HG03025 (cell line): ENCODE data around the gene AGBL3.
"Not testable (repeated sequence)": the region's sequence is repeated elsewhere in the genome, so short reads cannot be mapped to it uniquely, and the experiment has no call there.

Experiments
- ATAC-seq: cut with Tn5 transposase; IDR thresholded peaks from one replicate; pipeline ENCODE4 v1.9.1; 2021; ENCODE audit warnings: mild to moderate bottlenecking, moderate library complexity; ENCODE audit not compliant: unreplicated experiment, low FRiP score

The AGBL3 gene

DNA sequence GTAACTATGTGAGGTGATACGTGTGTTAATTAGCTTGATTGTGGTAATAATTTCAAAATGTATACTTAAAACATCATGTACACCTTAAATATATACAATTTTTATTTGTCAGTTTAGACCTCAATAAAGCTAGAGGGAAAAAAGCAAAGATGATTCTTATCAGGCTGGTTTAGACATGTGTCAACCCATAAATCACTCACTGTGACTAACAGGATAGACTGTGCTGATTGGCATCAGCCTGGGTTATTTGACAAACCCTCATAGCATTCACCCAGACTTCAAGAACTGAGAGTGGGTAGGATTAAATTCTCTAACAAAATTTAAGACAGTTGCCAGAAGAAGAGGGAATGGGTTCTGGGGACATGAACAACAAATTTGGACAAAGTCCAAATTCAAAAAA is 87.8 kb downstream of the AGBL3 start:
- no peak for ATAC-seq

DNA sequence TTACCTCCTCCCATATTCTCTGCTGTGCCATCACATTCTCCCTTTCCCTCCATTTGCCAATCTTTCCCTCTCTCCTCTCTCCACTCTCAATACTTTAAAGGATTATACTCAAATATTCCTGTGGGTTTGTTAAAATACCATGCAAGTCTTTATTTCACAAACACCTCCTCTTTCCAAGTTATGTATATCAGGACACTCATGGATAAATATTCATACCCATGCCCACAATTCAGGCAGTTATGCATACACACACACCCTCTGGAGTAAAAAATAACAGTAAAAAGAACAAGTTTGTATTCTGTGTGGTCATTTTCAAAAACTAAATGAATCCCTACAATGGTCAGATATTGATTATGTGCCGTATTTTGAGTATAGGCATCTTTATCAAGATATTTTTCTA is 88.2 kb downstream of the AGBL3 start:
- no peak for ATAC-seq

DNA sequence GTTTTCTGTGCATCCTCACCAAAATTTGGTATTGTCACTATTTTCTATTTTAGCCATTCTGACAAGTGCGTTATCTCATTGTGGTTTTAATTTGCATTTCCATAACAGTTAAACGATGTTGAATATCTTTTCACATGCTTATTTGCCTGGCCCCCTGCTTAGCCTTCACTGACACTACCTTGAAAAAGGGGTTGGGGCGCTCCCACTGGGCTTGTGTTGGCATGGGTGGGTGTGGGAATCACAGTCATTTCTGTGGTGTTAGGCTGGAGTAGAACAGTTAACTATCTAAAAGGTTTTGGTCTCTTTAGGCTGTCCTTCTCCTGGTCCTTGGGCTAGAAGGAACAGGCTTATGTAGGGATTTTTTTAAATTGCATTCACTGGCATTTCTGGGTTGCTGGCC is 89.4 kb downstream of the AGBL3 start:
- ATAC-seq, result no peak

DNA sequence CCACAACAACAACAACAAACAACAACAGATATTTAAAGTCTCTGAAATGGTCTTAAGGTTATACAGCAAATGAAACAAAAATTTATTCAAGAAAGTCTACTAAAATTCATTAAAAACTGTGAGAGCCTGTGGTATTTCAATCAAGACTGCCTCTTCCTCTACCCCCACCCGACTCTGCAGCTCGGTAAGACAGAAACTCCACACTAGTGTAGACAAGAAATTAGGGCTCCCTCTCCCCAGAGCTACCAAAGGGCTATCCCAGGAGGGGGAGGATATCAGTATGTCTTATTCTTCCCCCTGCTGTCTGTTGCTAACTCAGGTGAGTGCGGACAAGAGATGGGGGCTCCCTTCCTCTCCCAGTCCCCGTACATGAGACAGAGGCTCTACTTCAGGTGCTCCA is 90.6 kb downstream of the AGBL3 start:
- no peak for ATAC-seq

DNA sequence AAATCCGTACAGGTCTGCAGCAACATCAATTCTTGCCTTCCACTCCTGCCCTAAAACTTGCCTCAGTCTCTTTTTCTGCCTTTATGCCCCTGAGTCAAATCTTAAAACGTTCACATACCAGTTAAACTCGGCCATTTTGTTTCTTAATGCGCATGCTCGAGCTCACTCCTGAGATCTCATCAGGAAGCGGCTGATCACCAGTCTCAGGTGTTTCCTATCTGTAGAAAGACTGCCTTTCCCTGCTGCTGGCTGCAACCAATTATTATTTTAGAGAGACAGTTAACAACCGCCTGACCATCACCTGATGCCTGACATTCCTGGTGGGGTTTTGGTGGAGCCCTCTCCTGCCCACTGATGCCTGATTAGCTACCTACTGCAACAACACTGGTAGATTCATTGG is 91.3 kb downstream of the AGBL3 start:
- no peak for ATAC-seq

DNA sequence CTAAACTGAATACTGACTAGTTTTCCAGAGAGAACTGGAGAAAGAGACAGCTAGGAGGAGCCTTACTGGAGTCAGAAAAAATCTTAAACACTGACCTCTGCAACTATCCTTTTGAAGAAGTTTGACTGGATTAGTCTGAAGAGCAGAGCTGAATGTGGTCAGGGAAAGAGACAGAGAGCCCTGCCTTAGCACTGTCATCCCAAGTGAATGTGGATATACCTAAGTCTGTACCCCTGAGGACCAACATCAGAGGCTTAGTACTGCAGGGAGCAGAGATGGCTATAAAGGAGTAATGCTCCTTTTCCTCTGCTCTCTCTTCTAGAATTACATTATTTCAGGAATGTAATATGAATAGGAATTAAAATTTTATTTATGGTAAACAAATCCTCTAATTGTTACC is 91.7 kb downstream of the AGBL3 start:
- no peak for ATAC-seq

DNA sequence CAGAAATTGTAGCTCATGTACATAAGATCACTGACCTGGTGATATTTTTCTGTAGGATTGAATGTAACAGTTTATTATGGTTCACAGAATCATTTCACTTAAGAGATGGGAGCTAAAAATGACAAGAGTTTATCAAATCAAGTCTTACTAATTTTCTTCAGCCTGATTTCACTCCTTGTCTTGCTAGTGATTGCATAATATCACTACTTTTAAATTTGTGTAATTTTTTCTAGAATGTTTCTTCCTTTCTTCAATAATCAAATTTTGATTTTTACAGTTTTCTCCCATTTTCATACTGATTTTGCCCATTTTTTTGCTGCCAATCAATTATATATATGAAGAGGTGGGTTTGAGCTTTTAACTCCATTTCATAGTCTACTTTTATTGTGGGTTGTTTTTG is 92.8 kb downstream of the AGBL3 start:
- no peak for ATAC-seq

DNA sequence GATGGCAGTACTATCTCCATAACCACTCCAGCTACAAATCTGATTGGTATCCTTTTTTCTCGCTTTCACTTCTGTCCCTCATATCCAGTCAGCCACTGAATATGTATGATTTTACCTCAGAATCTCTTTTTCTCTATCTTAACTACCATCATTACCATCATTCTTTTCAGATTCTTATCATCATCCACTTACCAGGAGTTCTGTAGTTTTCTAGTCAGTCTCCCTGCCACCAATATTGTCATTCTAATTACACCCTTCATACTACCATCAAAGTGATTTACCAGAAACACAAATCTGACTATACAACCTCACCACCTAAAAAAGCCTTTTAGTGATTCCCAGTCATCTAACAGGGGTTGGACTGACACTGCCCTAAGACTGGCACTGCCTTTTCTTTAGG is 96.7 kb downstream of the AGBL3 start:
- no peak for ATAC-seq

DNA sequence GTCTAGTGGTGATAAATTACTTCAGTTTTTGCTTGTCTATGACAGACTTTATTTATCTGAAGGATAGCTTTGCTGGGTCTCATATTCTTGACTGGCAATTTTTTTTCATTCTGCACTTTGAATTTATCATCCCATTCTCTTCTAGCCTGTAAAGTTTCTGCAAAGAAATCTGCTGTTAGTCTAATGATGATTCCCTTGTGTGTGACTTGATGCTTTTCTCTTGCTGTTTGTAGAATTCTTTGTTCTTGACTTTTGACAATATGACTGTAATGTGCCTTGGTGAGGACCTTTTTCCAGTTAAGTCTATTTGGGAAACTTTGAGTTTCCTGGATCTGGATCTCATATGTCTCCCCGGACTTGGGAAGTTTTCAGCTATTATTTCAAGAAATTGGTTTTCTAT is 102.3 kb downstream of the AGBL3 start:
- ATAC-seq, result no peak

DNA sequence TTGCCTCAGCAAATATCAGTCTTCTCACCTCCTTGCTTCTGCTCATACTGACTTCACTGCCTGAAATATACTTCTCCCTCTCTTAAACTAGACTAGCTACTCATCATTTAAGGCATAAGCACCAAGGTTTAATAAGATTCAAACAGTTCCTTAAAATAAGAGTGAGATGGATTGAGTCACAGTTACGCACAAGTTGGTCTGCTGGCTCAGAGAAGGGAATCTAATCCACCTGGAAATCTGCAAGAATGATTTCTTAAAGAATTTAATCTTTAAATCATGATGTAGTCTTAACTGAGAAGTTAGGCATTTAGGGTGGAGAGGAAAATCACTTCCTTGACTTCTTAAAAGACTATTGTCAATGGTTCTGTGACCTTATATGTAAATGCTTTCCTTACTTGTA is 105.4 kb downstream of the AGBL3 start:
- ATAC-seq, result no peak

DNA sequence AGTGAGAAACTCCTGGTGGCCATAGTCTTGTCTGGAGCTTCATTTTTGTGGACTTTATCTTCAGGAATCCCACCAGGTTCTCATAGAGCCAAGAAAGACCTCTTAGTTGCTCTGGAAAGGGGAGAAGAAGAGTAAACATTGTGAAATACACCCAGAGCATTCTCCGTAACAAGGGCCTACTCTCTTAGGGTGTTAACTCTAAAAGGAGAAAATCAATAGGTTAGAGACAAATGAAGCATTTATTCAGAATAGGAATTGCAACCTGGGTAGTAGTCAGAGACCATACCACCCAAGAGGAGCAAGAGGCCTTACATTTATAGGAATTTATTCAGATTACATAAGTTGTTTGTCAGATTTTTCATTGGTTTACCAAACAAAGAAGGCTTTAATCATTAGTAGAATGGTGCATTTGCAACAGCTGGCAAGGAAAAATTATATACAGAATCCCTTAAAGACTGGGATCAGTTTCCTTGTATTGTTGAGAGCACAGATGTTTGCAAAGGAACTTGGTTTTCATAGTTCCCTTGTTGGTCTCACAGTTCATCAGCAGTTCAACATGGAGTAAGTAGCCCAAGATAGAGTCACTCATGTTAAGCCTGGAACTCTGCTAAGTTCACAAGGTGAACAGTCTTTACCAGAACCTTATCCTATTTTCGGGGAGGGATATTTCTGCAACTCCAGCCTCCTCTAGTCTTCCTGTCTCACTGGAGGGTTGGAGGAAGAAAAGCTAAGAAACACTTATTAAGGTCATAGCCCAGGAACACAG is 108.3 kb downstream of the AGBL3 start:
- no peak for ATAC-seq

DNA sequence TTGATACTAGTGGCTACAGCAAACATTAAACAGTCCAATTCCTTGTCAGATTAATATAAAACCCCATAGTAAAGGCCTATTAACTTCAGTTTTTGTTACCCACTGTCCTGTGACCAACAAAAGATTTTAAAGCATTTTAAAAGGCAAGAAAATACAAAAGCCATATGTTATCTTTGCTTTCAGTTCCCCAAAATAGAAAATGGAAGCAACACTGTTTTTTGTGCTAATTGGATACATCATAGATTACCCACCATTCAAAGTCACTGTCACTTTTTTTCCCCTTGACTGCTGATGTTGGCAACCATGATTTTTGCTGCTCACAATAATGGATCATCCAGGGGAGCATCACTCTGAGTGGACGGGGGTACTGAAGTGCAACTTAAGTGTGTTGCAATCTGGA is 109.1 kb downstream of the AGBL3 start:
- ATAC-seq, result no peak

DNA sequence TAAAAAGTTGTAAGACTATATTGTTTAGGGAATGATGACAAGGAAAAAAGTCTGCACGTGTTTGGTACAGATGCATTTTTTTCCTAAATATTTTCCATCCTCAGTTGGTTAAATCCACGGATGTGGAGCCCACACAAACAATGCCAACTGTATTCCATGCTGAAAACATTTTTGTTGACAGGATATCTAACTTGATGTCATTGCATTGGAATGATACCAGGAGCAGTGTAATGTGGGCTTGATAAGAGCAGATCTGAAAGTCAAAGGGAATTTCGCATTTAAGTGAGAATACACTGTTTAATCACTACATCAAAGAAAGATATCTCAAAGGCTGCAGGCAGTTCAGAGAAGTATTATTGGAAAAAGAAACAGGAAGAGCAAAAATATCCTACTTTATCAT is 112.1 kb downstream of the AGBL3 start:
- ATAC-seq, result no peak

DNA sequence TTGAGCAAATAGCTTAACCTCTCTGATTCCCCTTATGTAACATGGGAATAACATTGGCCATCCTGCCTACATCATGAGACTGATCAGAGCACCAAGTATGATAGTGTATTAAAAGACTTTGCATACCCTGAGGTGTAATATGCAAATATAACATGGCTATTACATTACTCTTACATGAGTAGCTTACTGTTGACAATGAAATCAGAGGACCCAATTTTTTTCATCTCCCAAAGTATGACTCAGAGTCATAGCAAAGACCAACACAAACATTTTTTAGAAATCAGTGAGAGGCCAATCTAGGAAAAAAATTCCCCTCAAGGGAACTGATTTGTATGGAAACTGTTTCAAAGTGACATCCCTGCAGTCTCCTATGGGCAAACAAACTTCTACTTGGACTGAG is 114.5 kb downstream of the AGBL3 start:
- ATAC-seq, result no peak

DNA sequence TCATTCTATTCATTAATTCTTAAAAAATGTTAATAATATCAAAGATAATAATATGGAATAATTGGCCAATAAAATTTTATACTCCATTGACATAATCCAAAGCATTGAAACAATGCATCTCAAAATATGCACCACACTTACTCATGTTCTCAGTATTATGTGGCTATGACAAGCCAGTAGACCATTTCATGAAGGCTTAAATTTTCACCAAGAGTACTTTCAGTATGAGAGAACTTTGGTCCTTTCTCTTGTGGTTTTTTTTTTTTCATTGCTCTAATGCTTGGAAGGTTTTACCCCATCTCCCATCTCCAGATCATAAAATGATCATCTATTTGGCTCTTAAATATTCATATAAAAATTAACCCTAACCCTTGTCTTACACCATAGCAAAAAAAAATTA is 116.1 kb downstream of the AGBL3 start:
- ATAC-seq, result no peak

DNA sequence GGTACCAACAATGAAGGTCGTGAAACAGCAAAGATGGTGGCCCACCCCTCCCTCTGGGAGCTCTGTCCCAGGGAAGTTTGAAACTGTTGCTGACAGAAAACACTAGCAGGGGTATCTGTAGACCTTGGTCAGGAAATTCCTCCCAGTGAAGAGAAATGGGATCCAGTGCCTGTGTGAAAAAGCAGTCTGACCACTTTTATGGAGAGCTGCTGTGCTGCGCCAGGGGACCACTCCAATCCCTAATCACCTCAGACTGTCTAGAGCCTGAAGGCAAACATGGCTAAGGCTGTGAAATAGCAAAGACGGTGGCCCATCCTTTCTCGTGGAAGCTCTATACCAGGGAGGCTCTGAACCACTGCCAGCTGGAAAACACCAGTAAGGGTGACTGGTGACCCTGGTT is 123.3 kb downstream of the AGBL3 start:
- ATAC-seq, result no peak

DNA sequence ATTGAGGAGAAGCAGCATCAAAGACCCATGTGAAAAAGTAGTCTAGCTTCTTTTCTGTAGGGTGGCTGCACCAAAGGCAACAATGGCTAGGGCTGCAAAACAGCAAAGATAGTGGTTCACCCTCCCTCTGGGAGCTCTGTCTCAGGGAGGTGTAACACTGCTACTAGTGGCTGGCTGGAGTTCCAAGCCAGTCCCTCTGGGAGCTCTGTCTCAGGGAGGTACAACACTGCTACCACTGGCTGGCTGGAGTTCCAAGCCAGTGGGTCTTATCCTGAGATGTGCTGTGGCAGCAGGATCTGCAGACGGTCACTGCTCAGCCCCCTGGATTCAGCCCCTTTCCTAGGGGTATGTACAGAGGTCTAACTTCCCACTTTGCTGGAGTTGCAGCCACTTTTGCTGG is 123.7 kb downstream of the AGBL3 start:
- no peak for ATAC-seq

DNA sequence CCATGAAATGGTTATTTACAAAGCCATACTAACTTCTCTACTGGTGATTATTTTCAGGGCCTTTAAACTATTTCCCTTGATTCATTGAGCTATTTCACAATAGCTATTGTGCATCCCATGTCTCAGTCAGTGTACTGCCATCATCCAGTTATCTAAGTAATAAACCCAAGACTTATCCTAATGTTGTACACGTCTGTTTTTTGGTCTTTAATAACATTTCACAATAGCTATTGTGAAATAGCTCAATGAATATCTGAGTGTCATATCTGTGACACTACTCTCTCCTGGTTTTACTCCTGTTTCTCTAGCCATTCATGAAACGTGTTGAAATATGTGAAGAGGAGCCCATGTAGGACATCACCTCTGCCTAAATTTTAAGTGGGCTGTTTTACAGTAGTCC is 125.1 kb downstream of the AGBL3 start:
- no peak for ATAC-seq

DNA sequence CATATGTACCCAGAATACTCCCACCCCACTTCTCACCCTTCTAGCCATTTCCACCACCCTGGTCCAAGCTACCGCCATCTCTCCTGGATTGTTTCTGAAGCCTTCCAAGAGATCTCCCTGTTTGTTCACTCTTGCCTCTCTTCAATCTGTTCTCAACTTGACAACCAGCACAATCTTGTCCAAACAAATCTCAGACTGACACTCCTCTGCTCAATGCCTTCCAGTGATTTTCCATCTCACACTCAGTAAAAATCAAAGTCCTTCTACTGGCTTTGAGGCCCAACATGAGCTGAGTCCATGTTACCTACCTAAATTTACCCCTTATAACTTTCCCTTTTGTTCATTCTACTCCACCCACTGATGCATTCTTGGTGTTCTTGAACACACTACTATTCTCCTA is 128.3 kb downstream of the AGBL3 start:
- no peak for ATAC-seq

DNA sequence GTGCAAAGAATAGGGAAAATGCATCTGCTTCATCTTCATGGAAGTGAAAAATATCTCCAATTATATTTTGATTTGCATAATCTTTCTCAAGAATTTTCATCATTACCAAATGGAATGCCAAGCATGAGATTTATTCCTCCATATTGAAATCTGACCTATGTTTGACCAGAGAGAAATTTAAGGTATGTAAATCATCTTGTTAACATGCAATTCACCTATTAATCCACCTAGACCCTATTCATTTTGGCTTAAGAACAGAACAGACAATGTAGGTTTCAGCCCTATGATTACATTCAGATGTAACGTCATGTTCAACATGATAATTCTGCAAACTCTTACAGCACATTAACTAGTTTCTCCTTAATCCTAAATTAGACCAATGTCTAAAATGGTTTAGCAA is 130.8 kb downstream of the AGBL3 start:
- no peak for ATAC-seq

DNA sequence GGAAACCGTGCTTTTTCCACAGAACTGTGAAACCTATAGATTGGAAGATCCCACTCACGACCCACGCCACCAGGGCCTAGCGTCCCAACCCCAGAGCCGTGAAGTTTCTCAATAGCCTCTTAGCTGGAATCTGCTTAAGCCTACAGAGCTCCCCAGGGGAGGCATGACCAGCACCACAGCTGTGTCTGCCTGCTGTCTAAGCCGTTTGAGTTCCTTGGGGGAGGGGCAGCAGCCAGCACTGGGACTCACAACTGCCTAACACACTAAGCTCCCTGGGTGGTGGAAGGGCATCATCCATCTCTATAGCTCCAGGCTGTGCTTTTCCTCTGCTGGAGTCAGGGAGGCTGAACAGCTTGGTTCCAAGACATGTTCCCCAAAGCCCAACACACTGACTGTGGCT is 135.6 kb downstream of the AGBL3 start:
- no peak for ATAC-seq

DNA sequence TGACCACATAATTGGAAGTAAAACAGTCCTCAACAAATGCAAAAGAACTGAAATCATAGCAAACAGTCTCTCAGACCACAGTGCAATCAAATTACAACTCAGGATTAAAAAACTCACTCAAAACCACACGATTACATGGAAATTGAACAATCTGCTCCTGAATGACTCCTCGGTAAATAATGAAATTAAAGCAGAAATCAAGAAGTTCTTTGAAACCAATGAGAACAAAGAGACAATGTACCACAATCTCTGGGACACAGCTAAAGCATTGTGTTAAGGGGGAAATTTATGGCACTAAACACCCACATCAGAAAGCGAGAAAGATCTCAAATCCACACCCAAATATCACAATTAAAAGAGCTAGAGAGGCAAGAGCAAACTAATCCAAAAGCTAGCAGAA is 138.3 kb downstream of the AGBL3 start:
- not testable (repeated sequence) for ATAC-seq

DNA sequence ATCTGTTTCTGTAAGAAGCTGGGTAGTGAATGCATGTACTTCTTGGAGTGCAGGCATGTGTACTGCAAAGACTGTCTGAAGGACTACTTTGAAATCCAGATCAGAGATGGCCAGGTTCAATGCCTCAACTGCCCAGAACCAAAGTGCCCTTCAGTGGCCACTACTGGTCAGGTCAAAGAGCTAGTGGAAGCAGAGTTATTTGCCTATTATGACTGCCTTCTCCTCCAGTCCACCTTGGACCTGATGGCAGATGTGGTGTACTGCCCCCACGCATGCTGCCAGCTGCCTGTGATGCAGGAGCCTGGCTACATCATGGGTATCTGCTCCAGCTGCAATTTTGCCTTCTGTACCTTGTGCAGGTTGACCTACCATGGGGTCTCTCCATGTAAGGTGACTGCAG is 142.6 kb downstream of the AGBL3 start:
- ATAC-seq, result no peak
